Activated CD8-positive, alpha-beta T cell treated with anti-CD3 and anti-CD28 coated beads, Interleukin-2, amount 10 ng/mL, durations not matched to agents 7 days and 5 days (primary cell): ENCODE data around the gene ATP10D. TPM values are rescaled to one million over a fixed set of nuclear protein-coding genes. Genes with fewer than 3 reads are reported as not detected.
"Not testable (repeated sequence)": the region's sequence is repeated elsewhere in the genome, so short reads cannot be mapped to it uniquely, and the experiment has no call there.

Experiments used
- ATAC-seq: fragments of 150-1000 bp; cut with Tn5 transposase; one replicate; pipeline ENCODE4 v1.10.0; 2021; ENCODE audit warnings: moderate library complexity
- CTCF ChIA-PET: fragments of 350-600 bp; sonication (Branson Sonifier 250); formaldehyde crosslinking; loops from one replicate; lab custom pipeline; 2021; ENCODE audit warnings: antibody characterized with exemption; lab: Charles Lee
- POLR2A ChIA-PET: fragments of 350-600 bp; sonication (Branson Sonifier 250); formaldehyde crosslinking; loops from one replicate; lab custom pipeline; 2021; ENCODE audit warnings: antibody characterized with exemption; lab: Charles Lee
- DNase-seq: peaks from one replicate; pipeline ENCODE4 v3.0.0-alpha.2; 2020
- H3K27ac Mint-ChIP-seq: one replicate; pipeline ENCODE4 v1.8.0; 2021; ENCODE audit warnings: mild to moderate bottlenecking, mixed read lengths
- H3K27me3 Mint-ChIP-seq: one replicate; pipeline ENCODE4 v1.8.0; 2021; ENCODE audit warnings: low read depth, mixed read lengths
- H3K36me3 Mint-ChIP-seq: one replicate; pipeline ENCODE4 v1.8.0; 2021; ENCODE audit warnings: low read depth, mixed read lengths
- H3K4me1 Mint-ChIP-seq: one replicate; pipeline ENCODE4 v1.8.0; 2021; ENCODE audit warnings: low read depth, mixed read lengths
- H3K4me3 Mint-ChIP-seq: one replicate; pipeline ENCODE4 v1.8.0; 2021; ENCODE audit warnings: mild to moderate bottlenecking, mixed read lengths
- H3K9me3 Mint-ChIP-seq: one replicate; pipeline ENCODE4 v1.8.0; 2022; ENCODE audit warnings: mixed read lengths; ENCODE audit not compliant: insufficient read depth
- total RNA-seq, 2 experiments: library from RNA; stranded (reverse); gene quantifications; one replicate each; pipeline ENCODE4 v1.2.3, GENCODE V29; 2021

Gene ATP10D
- total RNA-seq, 2 experiments from 2014 or later, result 10.1 to 11.7 TPM

DNA sequence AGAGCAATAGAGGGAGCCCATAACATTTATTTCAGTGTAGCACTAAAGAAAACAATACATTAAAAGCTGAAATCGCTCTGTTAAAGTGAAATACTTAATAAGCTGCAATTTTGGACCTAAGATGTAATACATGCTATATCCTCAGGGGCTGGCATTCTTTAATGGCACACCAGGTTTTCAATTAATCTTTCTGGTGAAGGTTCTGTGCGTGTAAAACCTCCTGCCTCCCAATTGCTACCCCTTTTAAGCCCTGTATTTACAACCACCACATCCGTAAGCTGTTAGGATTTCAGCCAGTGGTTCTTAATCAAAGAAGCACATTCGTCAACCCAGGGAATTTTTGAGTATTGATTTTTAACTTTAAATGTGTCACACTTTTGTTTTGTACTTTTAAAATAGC, 14.0 kb upstream of the ATP10D start:
- POLR2A ChIA-PET, result no interaction called here

GRCh38 chr4:47471591-47471990, 13.5 kb upstream of the ATP10D start:
- ATAC-seq (no peak), DNase-seq (no peak)
- ChIA-PET POLR2A (no interaction called here), CTCF (interaction anchor here (0.9 to 2.1 kb wide), 3 partner anchors 9 to 66 kb away, joined by 3 to 7 read pairs (median 3); partner anchors contain the start of gene COMMD8)
- no peaks in the 10 kb centered on the region for H3K4me1 Mint-ChIP-seq
- H3K9me3 Mint-ChIP-seq, result no peaks in the 10 kb centered on the region
- H3K27ac Mint-ChIP-seq, result no peak overlapping the region
- H3K36me3 Mint-ChIP-seq, result no peaks in the 10 kb centered on the region
- no peak overlapping the region for H3K4me3 Mint-ChIP-seq
- H3K27me3 Mint-ChIP-seq, result peaks cover 7% of the 10 kb centered on the region

More for the DNA sequence above, 14.0 kb upstream of the ATP10D start:
- H3K4me3 Mint-ChIP-seq, result no peak overlapping the region
- H3K4me1 Mint-ChIP-seq, result no peaks in the 10 kb centered on the region
- no peak overlapping the region for H3K27ac Mint-ChIP-seq
- ATAC-seq (no peak), DNase-seq (no peak)
- no peaks in the 10 kb centered on the region for H3K36me3 Mint-ChIP-seq
- CTCF ChIA-PET, result interaction anchor here (0.9 to 1.8 kb wide), 4 partner anchors 10 to 66 kb away, joined by 3 to 5 read pairs (median 3); no protein-coding TSS in a partner anchor
- H3K27me3 Mint-ChIP-seq, result peaks cover 7% of the 10 kb centered on the region
- no peaks in the 10 kb centered on the region for H3K9me3 Mint-ChIP-seq

- ChIA-PET CTCF (interaction anchor here (2.1 kb wide), 1 partner anchor 10 kb away, joined by 7 read pairs; the partner anchor contains the start of gene COMMD8), POLR2A (no interaction called here)
- Mint-ChIP-seq H3K9me3 (no peaks in the 10 kb centered on the region), H3K4me1 (no peaks in the 10 kb centered on the region), H3K27me3 (peaks cover 7% of the 10 kb centered on the region), H3K4me3 (no peak overlapping the region), H3K27ac (no peak overlapping the region), H3K36me3 (no peaks in the 10 kb centered on the region)
- no peak for DNase-seq
- ATAC-seq, result no peak
These were observed 11.8 kb upstream of the ATP10D start for GRCh38 chr4:47473141-47473750.

DNA sequence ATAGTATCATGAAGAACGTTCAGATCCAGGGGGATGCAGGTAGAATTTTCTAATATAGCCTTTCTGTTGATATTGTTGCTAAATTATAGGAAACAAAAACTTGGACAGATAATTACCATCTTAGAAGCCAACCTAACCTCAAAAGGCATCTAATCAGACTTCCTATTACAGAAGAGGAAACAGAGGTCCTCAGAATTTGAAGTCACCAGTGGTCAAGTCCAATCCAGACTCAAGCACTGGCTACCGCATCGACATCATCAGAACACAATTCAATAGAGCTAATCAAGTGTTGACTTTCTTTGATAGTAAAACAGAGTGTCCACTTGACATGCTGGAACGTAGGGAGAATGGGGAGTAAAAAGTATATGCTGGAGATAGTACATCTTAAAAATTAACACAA, 10.3 kb upstream of the ATP10D start:
- Mint-ChIP-seq H3K27me3 (peaks cover 11% of the 10 kb centered on the region), H3K36me3 (no peaks in the 10 kb centered on the region), H3K27ac (no peak overlapping the region), H3K4me3 (no peak overlapping the region), H3K4me1 (no peaks in the 10 kb centered on the region), H3K9me3 (no peaks in the 10 kb centered on the region)
- DNase-seq (no peak), ATAC-seq (no peak)
- CTCF ChIA-PET, result no interaction called here
- POLR2A ChIA-PET, result no interaction called here

GRCh38 chr4:47475411-47475810, 9.7 kb upstream of the ATP10D start:
- H3K4me1 Mint-ChIP-seq, result no peaks in the 10 kb centered on the region

DNA sequence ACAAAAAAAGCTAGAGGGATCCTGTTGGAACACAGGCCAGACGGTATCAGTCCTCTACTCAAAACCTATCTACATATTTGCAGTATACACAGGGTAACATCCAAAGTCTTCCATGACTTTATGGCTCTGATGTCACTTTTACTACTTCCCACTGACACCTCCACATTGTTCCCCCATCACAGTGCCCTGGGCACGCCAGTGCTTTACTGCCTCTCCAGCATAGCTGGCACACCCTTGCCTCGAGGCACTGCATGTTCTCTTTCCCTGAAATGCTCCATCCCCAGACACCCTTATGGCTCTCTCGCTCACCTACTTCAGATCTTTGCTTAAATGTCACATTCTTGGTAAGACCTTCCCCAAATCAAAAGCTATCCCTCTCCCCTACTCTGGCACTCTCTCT, 6.3 kb upstream of the ATP10D start:
- ChIA-PET CTCF (interaction anchor here (0.7 kb wide), 1 partner anchor 14 kb away, joined by 3 read pairs; no protein-coding TSS in a partner anchor), POLR2A (no interaction called here)
- DNase-seq (no peak), ATAC-seq (no peak)
- no peaks in the 10 kb centered on the region for H3K9me3 Mint-ChIP-seq
- H3K4me1 Mint-ChIP-seq, result peaks cover 5% of the 10 kb centered on the region
- no peak overlapping the region for H3K4me3 Mint-ChIP-seq
- H3K27me3 Mint-ChIP-seq, result peaks cover 16% of the 10 kb centered on the region
- no peaks in the 10 kb centered on the region for H3K36me3 Mint-ChIP-seq
- no peak overlapping the region for H3K27ac Mint-ChIP-seq

More at GRCh38 chr4:47475411-47475810, 9.7 kb upstream of the ATP10D start:
- POLR2A ChIA-PET, result interaction anchor here (0.6 kb wide), 1 partner anchor 10 kb away, joined by 4 read pairs; the partner anchor contains the start of gene ATP10D
- ATAC-seq (no peak), DNase-seq (no peak)
- H3K4me3 Mint-ChIP-seq, result no peak overlapping the region
- H3K36me3 Mint-ChIP-seq, result no peaks in the 10 kb centered on the region
- H3K9me3 Mint-ChIP-seq, result no peaks in the 10 kb centered on the region
- peaks cover 13% of the 10 kb centered on the region for H3K27me3 Mint-ChIP-seq
- H3K27ac Mint-ChIP-seq, result no peak overlapping the region
- CTCF ChIA-PET, result no interaction called here

DNA sequence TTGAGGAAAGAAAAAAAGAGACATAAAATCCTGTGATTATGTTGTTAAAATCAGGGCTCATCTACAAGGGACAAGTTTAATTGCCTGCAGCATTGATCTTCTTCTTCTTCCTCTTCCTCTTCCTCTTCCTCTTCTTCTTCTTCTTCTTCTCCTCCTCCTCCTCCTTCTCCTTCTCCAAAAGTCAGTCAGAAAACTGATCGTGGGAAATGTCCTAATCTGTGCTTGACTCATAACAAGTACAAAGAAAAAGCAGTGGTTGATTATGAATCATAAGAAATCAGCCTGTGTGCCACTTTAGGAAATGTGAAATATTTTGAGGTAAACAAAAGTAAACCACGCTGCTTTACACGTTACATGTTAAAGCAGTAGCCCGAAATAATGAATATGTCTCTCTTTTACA, 2.7 kb upstream of the ATP10D start:
- DNase-seq, result no peak
- ChIA-PET POLR2A (no interaction called here), CTCF (interaction anchor here (0.5 to 1.2 kb wide), 3 partner anchors 19 to 187 kb away, joined by 3 to 5 read pairs (median 3); partner anchors contain the start of gene COMMD8)
- H3K27me3 Mint-ChIP-seq, result peaks cover 12% of the 10 kb centered on the region
- H3K9me3 Mint-ChIP-seq, result no peaks in the 10 kb centered on the region
- H3K4me1 Mint-ChIP-seq, result peaks cover 24% of the 10 kb centered on the region
- H3K4me3 Mint-ChIP-seq, result no peak overlapping the region
- no peak overlapping the region for H3K27ac Mint-ChIP-seq
- no peaks in the 10 kb centered on the region for H3K36me3 Mint-ChIP-seq
- no peak for ATAC-seq

DNA sequence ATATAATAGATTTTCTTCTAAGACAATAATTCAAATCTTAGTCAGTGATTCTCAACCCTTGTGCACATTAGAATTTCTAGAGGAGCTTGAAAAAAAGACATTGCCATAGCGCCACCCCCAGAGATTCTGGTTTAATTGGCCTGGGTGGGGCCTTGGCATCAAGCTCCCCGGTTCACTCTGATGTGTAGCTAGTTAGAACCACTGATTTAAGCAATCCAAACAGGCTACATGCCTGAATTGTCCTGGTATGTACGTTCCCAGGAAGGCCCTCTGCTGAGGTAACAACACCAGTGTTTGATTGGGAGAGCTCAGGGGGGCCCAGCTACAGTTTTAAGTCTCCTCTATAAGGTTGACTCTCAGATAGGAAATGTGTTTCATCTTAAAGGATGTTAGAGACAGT, 1.3 kb upstream of the ATP10D start:
- ChIA-PET POLR2A (no interaction called here), CTCF (interaction anchor here (0.9 to 2.6 kb wide), 7 partner anchors 18 to 80 kb away, joined by 3 to 15 read pairs (median 3); partner anchors contain the start of gene COMMD8)
- no peaks in the 10 kb centered on the region for H3K9me3 Mint-ChIP-seq
- H3K27ac Mint-ChIP-seq, result no peak overlapping the region
- DNase-seq, result no peak
- H3K36me3 Mint-ChIP-seq, result no peaks in the 10 kb centered on the region
- no peak for ATAC-seq
- no peak overlapping the region for H3K4me3 Mint-ChIP-seq
- H3K27me3 Mint-ChIP-seq, result peaks cover 9% of the 10 kb centered on the region
- H3K4me1 Mint-ChIP-seq, result peaks cover 24% of the 10 kb centered on the region

DNA sequence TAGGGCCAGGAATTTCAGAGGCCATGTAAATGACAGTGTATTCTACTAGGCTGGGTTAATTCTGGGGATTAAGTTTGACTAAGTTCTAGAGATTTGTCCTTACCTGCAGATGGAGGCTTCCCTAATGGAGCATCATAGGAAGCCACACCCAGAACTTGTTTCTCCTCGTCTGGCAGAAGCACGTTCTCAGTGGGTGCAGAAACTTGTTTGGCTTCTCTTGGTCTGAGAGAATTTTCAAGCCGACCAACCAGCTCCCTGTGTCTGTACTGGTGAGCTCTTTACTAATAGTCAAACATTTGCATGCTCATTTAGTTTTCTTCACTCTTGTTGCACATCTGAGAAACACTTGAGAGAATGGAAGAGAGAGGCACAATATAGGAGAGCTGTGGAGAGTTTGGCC, 907 bp upstream of the ATP10D start:
- Mint-ChIP-seq H3K27ac (peak overlapping the region; percentile 6), H3K36me3 (no peaks in the 10 kb centered on the region), H3K9me3 (no peaks in the 10 kb centered on the region), H3K27me3 (peaks cover 7% of the 10 kb centered on the region), H3K4me3 (peak overlapping the region; percentile 90), H3K4me1 (peaks cover 24% of the 10 kb centered on the region)
- no peak for ATAC-seq
- no peak for DNase-seq
- CTCF ChIA-PET, result interaction anchor here (0.9 to 2.6 kb wide), 6 partner anchors 21 to 80 kb away, joined by 3 to 15 read pairs (median 3); partner anchors contain the start of gene COMMD8
- POLR2A ChIA-PET, result interaction anchor here (1.0 kb wide), 1 partner anchor 10 kb away, joined by 3 read pairs; no protein-coding TSS in a partner anchor

- Mint-ChIP-seq H3K27me3 (peaks cover 5% of the 10 kb centered on the region), H3K9me3 (no peaks in the 10 kb centered on the region), H3K36me3 (no peaks in the 10 kb centered on the region), H3K4me1 (peaks cover 27% of the 10 kb centered on the region), H3K4me3 (peak overlapping the region; percentile 90), H3K27ac (peak overlapping the region; percentile 93)
- no peak for ATAC-seq
- no peak for DNase-seq
- ChIA-PET POLR2A (interaction anchor here (0.6 to 1.1 kb wide), 2 partner anchors 23 to 27 kb away, joined by 3 to 6 read pairs; partner anchors contain the start of gene COMMD8), CTCF (interaction anchor here (1.2 to 2.6 kb wide), 4 partner anchors 46 to 475 kb away, joined by 3 to 15 read pairs (median 6); no protein-coding TSS in a partner anchor)
These were observed 693 bp downstream of the ATP10D start for GRCh38 chr4:47485768-47486167.

- ChIA-PET CTCF (interaction anchor here (2.6 kb wide), 1 partner anchor 45 kb away, joined by 9 read pairs; no protein-coding TSS in a partner anchor), POLR2A (no interaction called here)
- ATAC-seq, result no peak
- DNase-seq, result no peak
- H3K9me3 Mint-ChIP-seq, result no peaks in the 10 kb centered on the region
- H3K4me1 Mint-ChIP-seq, result peaks cover 27% of the 10 kb centered on the region
- peak overlapping the region; percentile 90 for H3K4me3 Mint-ChIP-seq
- H3K27me3 Mint-ChIP-seq, result peaks cover 5% of the 10 kb centered on the region
- peak overlapping the region; percentile 93 for H3K27ac Mint-ChIP-seq
- peaks cover 3% of the 10 kb centered on the region for H3K36me3 Mint-ChIP-seq
These were observed 1.2 kb downstream of the ATP10D start for GRCh38 chr4:47486231-47486673.

GRCh38 chr4:47486727-47487126, 1.7 kb downstream of the ATP10D start:
- H3K9me3 Mint-ChIP-seq, H3K36me3 Mint-ChIP-seq, DNase-seq, POLR2A ChIA-PET, H3K27ac Mint-ChIP-seq, H3K27me3 Mint-ChIP-seq, CTCF ChIA-PET, ATAC-seq: not testable (repeated sequence)
- Mint-ChIP-seq H3K4me1 (peaks cover 27% of the 10 kb centered on the region), H3K4me3 (peak overlapping the region; percentile 90)
